Forelimb muscle (tissue), 1 donor: Measurements from ENCODE around the gene GPC1. TPM values are rescaled to one million over a fixed set of nuclear protein-coding genes. Genes with fewer than 3 reads are reported as not detected.
"Not testable (repeated sequence)": the region's sequence is repeated elsewhere in the genome, so short reads cannot be mapped to it uniquely, and the experiment has no call there.

Experiments used
- DNase-seq: peaks from one replicate; pipeline ENCODE4 v3.0.0-alpha.2; 2013; ENCODE audit warnings: low read depth
- polyA plus RNA-seq: library from polyadenylated mRNA; unstranded; fragments of 120-200 nt; gene quantifications from one replicate; pipeline ENCODE4 v1.2.1, GENCODE V29; 2013; ENCODE audit not compliant: insufficient read length

The GPC1 gene, protein sequence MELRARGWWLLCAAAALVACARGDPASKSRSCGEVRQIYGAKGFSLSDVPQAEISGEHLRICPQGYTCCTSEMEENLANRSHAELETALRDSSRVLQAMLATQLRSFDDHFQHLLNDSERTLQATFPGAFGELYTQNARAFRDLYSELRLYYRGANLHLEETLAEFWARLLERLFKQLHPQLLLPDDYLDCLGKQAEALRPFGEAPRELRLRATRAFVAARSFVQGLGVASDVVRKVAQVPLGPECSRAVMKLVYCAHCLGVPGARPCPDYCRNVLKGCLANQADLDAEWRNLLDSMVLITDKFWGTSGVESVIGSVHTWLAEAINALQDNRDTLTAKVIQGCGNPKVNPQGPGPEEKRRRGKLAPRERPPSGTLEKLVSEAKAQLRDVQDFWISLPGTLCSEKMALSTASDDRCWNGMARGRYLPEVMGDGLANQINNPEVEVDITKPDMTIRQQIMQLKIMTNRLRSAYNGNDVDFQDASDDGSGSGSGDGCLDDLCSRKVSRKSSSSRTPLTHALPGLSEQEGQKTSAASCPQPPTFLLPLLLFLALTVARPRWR
- polyA plus RNA-seq: 97.8 TPM

DNA sequence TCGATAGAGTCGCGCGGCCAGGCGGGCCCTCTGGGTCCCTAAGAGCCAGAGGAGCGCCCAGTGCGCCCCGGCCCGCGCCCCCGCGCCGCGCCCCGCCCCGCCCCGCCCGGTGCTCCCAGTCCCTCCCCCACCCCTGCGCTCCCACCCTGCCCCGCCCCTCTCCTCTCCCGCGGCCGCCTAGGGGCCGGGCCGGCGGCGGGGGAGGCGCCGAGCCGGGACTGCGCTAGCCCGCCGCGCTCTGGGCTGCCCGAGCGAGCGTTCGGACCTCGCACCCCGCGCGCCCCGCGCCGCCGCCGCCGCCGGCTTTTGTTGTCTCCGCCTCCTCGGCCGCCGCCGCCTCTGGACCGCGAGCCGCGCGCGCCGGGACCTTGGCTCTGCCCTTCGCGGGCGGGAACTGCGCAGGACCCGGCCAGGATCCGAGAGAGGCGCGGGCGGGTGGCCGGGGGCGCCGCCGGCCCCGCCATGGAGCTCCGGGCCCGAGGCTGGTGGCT, at the start of gene GPC1:
Gene GPC1 (plus strand): TSS at position 207 of the 491 bp plus-strand sequence. CDS start 256 bp downstream, at position 463.
- DNase-seq: no peak

GRCh38 chr2:240386326-240386725, 49.1 kb upstream of the GPC1 start:
- no peak for DNase-seq

DNA sequence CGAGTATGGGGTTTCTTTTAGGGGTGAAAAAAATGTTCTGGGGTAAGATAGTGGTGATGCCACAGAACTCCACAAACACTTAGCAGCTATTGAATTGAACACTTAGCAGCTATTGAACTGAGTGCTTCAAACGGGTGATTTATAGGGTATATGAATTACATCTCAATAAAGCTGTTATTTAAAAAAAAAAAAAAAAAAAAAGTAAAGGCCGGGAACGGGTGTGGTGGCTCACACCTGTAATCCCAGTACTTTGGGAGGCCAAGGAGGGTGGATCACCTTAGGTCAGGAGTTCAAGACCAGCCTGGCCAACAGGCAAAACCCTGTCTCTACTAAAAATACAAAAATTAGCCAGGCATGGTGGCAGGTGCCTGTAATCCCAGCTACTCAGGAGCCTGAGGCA, 48.7 kb upstream of the GPC1 start:
- not testable (repeated sequence) for DNase-seq

DNA sequence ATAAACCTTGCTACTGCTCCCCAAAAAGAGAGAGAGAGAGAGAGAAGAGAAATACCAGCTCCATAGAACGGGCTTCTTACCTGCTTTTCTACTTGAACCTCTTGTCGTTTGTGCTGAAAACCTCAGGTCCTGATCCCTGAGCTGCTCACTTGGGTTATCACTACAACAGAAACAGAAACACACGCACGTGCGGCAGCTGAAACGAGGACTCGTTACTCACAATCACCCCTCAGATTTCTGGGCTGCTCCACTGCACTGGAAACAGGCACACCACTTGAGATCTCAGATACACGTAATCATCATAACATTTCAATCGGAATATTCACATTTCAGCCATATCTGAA, 48.2 kb upstream of the GPC1 start:
- DNase-seq: no peak

- DNase-seq: no peak
Observed at GRCh38 chr2:240387669-240388358, 47.6 kb upstream of the GPC1 start.

DNA sequence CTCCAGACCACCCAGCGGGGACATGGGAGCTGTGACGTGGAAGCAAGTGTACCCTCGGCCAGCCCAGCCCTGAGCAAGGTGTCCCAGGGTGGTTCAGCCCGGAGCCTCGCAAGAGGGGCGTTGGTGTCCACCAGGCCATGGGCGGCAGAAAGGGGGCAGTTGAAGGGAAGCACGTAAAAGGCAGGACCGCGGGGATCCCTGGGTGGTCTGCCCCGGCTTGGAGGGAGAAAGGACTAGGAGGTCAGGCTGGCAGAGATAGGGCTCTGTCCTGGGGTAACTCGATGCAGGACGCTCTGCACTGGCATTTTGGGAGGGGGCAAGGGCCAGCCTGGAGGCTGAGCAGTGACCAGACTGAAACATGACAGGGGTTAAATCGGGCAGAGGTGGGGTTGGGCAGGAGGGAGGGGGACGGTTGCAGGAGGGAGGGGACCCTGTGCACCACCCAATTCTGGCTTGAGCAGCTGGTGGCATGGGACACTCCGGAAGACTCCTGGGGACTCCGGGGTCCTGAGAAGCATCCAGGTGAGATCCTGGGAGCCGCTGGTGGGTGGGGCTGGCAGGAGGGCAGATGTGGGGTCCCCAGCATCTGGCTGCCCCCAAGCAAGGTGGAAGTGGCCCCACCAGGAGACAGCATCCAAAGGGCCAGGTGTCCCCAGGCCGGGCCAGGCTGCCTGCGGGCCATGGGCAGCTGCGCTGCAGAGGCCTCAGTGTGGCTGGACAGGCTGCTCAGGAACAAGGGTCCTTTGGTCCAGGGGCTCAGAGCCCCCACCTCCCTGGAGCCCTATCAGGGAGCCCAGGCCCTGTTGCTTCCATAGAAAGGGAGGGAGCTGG, 46.8 kb upstream of the GPC1 start:
- DNase-seq: no peak

GRCh38 chr2:240389302-240389805, 46.1 kb upstream of the GPC1 start:
- DNase-seq: no peak

DNA sequence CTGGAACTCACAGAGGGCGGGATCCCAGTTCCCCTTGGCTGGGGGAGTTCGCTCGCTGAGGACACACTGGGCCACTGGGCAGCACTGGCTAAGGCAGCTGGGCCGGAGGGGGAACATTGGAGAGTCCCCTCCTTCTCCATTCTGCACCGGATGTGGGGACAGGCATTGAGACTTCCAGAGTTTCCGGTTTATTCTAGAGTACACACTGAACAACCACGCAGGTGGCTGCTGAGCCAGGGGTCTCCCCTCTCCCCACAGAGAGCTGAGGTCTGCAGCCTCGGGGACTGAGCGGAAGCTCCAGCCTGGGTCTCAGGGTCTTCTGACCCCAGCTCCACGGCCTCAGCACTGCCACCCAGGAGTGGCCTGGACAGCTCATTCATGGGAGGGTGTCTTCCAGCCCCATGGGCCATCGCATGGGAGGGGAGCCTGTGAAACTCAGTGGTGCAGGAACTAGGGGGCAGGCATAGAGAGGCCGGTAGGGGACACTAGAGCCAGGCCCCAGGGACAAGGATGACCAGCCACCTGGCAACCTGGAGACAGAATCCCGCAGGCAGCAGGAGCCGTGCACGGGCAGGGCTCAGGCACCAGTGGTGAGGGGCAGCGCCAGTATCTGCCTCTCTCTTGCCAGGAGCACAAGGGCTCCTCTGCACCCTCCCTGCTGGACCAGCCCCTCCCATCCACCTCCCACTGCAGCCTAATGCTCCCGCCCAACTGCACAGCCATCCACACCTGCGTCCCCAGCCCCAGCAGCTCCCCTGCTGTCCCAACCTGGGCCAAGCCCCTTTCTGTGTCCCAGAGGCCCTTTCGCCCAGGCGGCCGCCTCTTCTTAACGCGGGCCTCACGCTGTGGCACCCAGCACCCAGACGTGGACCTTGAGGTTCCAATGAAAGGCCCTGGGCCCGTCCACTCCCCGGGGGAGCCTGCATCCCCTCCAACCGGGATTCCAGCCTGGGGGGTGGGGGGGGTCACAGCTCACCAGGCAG, 45.1 kb upstream of the GPC1 start:
- DNase-seq: no peak

DNA sequence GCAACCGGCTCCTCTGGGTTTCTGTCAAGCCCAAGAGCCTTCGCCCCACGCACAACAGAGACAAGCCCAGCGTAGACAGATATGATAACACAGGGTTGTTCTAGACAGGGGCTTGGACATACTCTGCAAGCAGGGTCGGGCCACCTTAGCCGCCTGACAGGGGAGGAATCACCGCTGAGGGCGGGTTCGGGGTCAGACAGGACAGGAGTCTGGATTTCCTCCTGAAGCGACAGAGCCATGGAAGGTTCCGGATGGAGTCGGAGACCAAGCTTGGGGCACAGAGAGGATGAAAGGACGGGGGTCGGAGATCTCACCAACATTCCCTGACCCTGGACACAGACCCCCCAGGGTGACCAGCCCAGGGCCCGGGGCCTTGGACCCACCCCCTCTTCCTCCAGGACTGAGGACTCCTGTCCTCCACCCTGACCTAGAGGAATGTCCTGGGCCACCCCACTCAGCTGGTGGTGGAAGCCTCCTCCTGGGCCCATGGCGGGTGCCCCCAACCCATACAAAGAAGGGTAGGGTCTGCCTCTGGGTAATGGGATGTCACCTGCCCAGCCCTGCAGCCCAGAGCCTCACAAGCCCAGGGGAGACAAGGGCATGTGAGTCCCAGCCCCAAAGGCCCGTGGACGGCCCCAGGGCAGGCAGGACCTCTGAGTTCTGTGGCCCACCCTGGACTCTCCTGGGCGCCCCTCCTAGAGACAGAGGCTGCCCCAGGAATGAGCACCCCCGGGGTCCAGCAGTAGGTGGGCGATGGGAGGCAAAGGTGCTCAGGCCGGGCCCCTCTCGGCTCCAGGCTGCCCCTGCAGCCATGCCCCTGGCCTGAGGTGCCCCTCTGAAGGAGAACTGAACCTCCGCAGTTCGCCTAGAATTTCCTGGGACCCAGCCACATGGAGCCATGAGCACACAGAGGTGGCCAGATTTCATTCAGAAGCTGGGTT, 44.1 kb upstream of the GPC1 start:
- DNase-seq: no peak

DNA sequence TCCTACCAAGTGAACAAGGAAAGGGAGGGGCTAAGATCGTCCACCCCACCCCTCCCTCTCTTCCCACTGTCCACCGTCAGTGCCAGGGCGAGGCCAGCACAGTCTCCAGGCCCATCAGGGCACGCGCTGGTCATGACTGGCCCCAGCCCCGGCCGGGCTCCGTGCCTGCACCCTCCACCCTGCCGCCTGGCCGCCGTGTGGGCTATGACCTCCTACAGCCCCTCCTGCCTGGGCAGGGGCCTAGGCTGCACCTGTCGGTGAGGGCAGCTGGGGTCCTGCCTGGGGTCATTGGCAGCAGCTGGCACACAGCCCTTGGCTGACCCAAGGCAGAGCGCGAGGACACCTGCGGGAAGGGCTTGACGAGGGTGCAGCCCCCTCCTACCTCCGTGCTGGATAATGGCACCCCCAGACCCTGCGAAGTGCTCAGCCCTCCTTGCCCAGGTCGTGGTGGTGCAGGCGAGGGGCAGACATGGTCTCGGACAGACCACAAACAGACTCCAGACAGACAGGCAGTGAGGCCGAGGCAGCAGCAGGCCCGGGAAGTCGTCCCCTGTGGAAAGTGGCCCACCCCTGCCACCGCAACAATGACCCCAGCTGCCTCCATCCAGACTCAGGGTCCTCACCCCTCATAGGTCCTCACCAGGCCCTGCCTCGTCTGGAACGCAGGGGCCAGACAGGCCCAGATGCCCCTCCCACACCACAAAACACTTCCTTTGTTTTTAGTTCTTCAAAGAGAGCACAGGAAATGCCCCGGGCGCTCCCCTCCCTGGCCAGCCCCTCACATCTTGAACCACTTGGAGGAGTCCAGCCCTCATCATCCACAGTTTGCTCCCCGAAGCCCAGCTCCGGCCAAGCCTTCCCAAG, 43.1 kb upstream of the GPC1 start:
- DNase-seq: no peak

DNA sequence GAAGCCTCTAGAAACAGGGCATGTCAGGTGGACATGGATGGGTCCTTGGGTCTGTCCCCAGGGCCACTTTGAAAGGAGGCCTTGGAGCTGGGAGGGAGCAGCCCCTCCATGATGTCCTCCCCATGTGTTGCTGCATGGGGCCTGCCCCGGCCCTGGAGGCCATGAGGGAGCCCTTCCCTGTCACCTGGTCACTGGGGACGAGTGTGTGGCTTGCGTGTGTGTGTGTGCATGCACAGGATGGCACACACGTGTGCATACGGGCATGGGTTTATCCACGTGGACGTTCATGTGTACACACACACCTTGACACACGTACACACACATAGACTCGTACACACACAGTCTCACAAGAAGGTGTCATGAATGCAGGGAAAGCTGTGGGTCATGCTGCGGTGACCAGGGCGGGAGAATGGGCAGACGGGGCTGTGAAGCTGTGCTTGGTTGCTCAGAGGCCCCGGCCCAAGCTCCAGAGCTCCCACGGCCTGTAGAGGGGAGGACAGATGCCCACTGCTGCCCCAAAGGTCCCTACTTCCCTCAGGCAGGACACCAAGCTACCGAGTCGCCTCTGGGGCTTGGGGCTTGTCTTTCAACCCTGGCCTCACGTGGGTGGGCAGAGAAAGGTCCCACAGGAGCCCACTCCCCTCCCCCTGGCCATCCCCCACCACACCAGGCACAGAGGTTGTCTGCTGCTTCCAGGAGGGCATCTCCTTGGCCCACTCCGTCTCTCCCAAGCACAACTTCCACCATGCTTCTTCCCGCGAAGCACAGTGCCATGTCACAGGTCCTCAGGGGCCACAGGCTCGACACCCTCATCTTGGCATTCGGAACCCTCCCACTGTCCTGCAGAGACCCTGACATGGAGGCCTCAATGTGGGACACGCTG, 42.3 kb upstream of the GPC1 start:
- DNase-seq: no peak

- DNase-seq: no peak
Observed at GRCh38 chr2:240393831-240394410, 41.5 kb upstream of the GPC1 start.

GRCh38 chr2:240394549-240394948, 40.9 kb upstream of the GPC1 start:
- no peak for DNase-seq

DNA sequence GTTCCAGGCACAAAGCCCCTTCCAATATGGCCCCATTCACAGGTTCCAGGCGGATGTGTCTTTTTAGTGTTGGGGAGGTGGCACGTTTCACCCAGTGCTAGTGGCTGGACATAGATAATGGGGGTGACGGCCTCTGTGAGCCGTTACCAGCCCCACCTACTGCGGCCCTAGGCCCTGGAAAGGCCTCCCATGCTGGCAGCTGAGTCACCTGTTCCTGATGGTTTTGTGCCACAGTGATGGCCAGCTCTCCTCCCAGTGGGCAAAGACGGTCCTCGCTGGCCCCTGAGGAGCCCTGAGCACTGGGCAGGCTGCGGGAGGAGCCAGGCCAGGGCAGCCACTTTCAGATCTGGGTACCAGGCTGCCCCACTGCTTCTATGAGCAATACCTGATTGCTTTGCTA, 40.0 kb upstream of the GPC1 start:
- no peak for DNase-seq

- no peak for DNase-seq
Observed at GRCh38 chr2:240395896-240396622, 39.4 kb upstream of the GPC1 start.
